ENCODE measurements around the gene TENM4.

GRCh38 chr11:79060081-79060953, 380.5 kb downstream of the TENM4 start:
- TF ChIP-seq SP1 (IDR thresholded peaks at IDR 0.05): no peak
- no peak for TF ChIP-seq ARNT (IDR thresholded peaks at IDR 0.05)
- no peak for TF ChIP-seq SUZ12 (IDR thresholded peaks at IDR 0.05)
- TF ChIP-seq BHLHE40 (IDR thresholded peaks at IDR 0.05; ENCODE audit: borderline replicate concordance): no peak
- TF ChIP-seq NFRKB (IDR thresholded peaks at IDR 0.05): no peak
- TF ChIP-seq HDGF (IDR thresholded peaks at IDR 0.05; ENCODE audit: borderline replicate concordance): no peak
- no peak for TF ChIP-seq CTBP1 (IDR thresholded peaks at IDR 0.05; ENCODE audit: borderline replicate concordance)
- no peak for TF ChIP-seq FOXA1 (IDR thresholded peaks at IDR 0.05)
- TF ChIP-seq LEF1 (IDR thresholded peaks at IDR 0.05; ENCODE audit: borderline replicate concordance): no peak

All from HEK293T (cell line).